Stimulated activated CD4-positive, alpha-beta T cell treated with anti-CD3 and anti-CD28 coated beads, TNF-alpha, amount 100 ng/mL, for 1 hour (primary cell): ENCODE data around the gene IL12RB1.

Experiments used
- DNase-seq, 3 donors: peaks; one replicate each; pipeline ENCODE4 v3.0.0-alpha.2; 2020; ENCODE audit warnings: low read depth in 3 of 3, low spot score in 1 of 3

IL12RB1 gene

GRCh38 chr19:18090545-18091216, 3.9 kb upstream of the IL12RB1 start:
- no peak for DNase-seq

- no peak for DNase-seq
Measured at GRCh38 chr19:18089726-18090125, 3.0 kb upstream of the IL12RB1 start.

- DNase-seq: peak in 1 of 3 donors; percentile 21
Measured at GRCh38 chr19:18089096-18089541, 2.4 kb upstream of the IL12RB1 start.

DNA sequence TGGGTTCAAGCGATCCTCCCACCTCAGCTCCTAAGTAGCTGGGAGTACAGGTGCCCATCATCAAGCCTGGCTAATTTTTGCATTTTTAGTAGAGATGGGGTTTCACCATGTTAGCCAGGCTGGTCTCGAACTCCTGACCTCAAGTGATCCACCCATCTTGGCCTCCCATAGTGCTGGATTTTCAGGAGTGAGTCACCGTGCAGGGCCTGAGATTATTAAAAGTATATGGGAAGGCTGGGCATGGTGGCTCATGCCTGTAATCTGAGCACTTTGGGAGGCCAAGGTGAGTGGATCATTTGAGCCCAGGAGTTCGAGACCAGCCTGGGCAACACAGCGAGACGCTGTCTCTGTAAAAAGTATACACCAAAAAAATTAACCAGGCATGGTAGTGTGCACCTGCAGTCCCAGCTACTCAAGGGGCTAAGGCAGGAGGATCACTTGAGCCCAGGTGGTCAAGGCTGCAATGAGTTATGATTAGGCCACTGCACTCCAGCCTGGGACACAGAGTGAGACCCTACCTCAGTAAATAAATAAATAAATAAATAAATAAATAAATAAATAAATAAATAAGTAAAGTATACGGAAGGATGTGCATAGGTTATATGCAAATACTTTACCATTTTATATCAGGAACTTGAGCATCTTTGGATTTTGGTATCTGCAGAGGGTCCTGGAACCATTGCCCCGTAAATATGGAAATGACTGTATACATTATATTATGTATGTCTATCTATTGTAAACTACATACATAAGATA, 854 bp downstream of the IL12RB1 start:
- no peak for DNase-seq

GRCh38 chr19:18083929-18084684, 2.6 kb downstream of the IL12RB1 start:
- DNase-seq: no peak

- DNase-seq: no peak
Measured at GRCh38 chr19:18074192-18074591, 12.5 kb downstream of the IL12RB1 start.

GRCh38 chr19:18073197-18073596, 13.5 kb downstream of the IL12RB1 start:
- DNase-seq: no peak

DNA sequence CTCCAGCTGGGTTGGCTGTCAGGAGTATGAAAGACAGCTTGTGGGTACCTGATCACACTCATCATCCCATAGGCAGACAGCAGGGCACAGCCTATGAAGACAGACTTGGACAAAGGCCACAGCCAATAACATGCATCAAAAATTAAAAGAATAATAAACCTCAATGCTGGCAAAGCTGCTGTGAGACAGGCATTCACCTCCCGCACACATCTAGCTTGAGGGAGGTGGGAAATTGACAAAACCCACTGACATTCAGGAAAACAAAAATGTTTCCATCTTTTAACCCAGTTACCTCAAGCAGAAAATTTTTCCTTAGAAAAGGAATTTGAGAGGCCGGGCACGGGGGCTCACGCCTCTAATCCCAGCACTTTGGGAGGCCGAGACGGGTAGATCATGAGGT, 14.4 kb downstream of the IL12RB1 start:
- no peak for DNase-seq

GRCh38 chr19:18070181-18070580, 16.6 kb downstream of the IL12RB1 start:
- DNase-seq: no peak

DNA sequence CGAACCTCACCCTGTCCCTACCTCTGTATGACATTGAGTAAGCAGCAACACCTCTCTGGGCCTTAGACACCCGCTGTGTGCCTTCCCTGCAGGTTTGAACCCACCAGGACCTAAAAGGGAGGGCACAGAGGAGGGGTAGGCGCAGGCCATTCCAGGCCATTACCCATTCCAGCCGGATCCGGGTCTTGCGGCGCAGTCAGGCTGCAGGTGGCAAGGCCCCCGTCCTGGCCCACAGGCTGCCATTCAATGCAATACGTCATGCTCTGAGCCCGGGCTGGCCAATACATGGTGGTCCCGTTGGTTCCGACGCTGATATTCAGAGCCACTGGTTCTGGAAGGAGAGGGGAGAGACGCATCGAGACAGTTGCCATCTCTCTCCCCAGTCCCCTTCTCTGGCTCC, 17.4 kb downstream of the IL12RB1 start:
- no peak for DNase-seq

GRCh38 chr19:18068395-18068794, 18.3 kb downstream of the IL12RB1 start:
- no peak for DNase-seq

DNA sequence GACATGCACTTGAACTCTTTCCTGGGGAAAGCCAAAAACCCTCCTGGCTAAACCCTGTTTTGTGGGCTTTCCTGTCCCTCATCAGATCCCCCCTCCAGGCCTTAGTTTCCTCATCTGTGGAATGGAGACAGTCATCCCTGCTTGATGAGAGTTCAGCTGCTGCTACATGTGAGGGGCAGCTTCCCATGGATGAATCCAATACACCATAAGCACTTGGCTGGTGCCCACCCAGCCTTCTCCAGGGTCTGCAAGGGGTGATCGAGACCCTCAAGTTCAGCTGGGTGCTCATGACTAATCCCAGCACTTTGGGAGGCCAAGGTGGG, 21.6 kb downstream of the IL12RB1 start:
- DNase-seq: no peak

- DNase-seq: no peak
Measured at GRCh38 chr19:18063463-18063862, 23.3 kb downstream of the IL12RB1 start.

GRCh38 chr19:18062028-18062427, 24.7 kb downstream of the IL12RB1 start:
- DNase-seq: no peak

DNA sequence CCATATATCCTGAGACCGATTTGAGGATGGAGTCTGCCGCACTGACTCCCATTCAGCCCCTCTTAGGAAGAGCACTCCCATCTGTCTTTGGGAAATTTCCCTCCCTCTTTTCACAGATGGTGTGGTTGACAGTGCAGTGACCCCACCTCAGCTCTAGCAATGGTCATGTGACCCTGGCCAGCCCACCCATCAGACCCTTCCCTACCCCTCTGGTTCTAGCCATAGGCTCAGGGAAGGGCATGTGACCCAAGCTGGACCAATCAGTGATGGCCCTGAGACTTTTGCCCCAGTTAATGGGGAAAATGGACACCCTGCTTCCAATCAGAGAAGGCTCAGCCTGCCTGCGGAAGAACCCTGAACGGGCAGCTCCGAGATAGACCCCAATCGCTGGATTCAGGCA, 26.3 kb downstream of the IL12RB1 start:
- DNase-seq: no peak

DNA sequence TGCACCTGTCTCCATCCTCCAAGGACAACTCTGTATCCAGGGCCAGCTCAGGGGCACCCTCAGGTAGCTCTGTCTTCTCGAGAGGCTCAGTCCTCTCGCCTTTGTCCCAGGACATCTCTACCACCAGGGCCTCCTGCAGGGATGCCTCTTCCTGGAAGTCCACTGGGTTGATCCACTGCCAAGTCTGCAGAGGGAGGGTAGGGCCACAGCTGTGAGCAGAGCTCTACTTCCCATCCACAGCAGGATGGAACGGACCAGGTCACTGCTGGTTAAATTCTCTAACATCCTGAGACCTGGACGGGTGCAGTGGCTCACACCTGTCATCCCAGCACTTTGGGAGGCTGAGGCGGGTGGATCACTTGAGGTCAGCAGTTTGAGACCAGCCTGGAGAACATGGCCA, 26.8 kb downstream of the IL12RB1 start:
- no peak for DNase-seq

DNA sequence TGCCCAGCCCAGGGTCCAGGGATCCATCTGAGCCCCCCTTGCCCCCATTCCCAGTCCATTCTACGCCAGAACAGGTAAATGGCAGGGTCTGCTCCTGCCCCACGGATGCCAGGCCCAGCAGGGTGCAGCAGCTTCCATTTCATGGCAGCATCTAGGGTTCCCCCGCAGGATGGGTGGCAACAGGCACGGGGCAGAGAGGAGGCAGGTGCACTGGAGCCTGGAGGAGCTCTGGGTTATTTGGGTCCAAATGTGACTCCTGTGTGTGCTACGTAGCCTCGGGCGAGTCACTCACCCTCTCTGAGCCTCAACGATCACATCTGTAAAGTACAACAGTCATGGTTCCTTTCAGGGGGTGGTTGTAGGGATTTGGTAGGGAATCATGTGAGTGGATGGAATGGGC, 27.4 kb downstream of the IL12RB1 start:
- no peak for DNase-seq

GRCh38 chr19:18058208-18059009, 28.3 kb downstream of the IL12RB1 start:
- DNase-seq: peak; percentile 61 to 78 (median 74)

DNA sequence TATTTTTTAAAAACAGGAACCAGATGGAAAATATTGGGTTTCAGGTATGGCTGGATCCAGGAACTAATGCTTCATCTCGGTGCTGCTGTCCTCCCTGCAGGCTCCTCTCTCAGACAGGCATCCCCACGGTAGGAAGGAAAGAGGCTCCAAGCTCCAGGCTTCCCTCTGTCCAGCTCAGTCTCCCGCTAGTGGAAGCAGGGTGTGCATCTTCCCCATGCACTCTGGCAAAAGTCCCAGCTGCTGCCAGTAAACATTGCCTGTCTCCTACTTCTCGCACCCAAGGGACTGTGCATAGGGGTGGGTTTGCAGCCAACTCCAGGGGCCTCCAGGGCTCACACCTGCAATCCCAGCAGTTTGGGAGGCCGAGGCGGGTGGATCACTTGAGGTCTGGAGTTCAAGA, 29.2 kb downstream of the IL12RB1 start:
- no peak for DNase-seq

- DNase-seq: no peak
Measured at GRCh38 chr19:18055967-18056366, 30.8 kb downstream of the IL12RB1 start.

DNA sequence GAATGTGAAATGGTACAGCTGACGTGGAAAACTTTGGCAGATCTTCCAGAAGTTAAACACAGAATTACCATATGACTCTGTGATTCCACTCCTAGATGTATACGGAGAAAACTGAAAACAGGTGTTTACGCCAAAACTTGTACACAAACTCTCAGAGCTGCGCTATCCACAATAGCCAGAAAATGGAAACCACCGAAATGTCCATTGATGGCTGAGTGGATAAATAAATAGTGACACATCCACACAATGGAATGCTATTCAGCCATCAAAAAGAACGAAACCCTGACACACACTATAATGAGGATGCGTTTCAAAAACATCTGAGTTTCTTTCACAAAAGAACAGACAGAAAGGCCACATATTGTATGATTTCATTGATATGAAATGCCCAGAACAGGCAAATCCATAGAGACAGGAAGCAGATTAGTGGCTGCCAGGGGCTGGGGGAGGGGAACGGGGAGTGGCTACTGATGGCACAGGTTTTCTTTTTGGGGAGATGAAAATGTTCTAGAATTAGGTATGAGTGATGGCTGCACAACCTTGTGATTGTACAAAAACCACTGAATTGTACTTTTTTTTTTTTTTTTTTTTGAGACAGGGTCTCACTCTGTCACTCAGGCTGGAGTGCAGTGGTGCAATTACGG, 33.0 kb downstream of the IL12RB1 start:
- no peak for DNase-seq
